ENCODE data around the gene SARM1.

GRCh38 chr17:28427371-28427770 lies 55.9 kb downstream of the SARM1 start:
- TF ChIP-seq, protein P1, sequence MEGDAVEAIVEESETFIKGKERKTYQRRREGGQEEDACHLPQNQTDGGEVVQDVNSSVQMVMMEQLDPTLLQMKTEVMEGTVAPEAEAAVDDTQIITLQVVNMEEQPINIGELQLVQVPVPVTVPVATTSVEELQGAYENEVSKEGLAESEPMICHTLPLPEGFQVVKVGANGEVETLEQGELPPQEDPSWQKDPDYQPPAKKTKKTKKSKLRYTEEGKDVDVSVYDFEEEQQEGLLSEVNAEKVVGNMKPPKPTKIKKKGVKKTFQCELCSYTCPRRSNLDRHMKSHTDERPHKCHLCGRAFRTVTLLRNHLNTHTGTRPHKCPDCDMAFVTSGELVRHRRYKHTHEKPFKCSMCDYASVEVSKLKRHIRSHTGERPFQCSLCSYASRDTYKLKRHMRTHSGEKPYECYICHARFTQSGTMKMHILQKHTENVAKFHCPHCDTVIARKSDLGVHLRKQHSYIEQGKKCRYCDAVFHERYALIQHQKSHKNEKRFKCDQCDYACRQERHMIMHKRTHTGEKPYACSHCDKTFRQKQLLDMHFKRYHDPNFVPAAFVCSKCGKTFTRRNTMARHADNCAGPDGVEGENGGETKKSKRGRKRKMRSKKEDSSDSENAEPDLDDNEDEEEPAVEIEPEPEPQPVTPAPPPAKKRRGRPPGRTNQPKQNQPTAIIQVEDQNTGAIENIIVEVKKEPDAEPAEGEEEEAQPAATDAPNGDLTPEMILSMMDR (IDR thresholded peaks at IDR 0.05; ENCODE audit: insufficient read depth, low read depth, low read length) = no peak
- no peak for TF ChIP-seq EZH2 (IDR thresholded peaks at IDR 0.05; ENCODE audit: insufficient read depth, low read length)

Data from astrocyte (in vitro differentiated cells and primary cell).